Ishikawa (cell line): ENCODE measurements around the gene OSBPL8.

ENCODE experiments used
- CEBPB ChIP-seq: IDR thresholded peaks from 2 replicates; pipeline ENCODE4 v1.6.1; 2012
- CREB1 ChIP-seq: IDR thresholded peaks from 2 replicates; pipeline ENCODE4 v1.6.1; 2012; ENCODE audit warnings: low read depth
- EGR1 ChIP-seq: IDR thresholded peaks from 2 replicates; pipeline ENCODE4 v1.6.1; 2012
- EP300 ChIP-seq: IDR thresholded peaks from 2 replicates; pipeline ENCODE4 v1.6.1; 2012; ENCODE audit warnings: borderline replicate concordance
- FOXM1 ChIP-seq: IDR thresholded peaks from 2 replicates; pipeline ENCODE4 v1.6.1; 2012; ENCODE audit warnings: low read depth, borderline replicate concordance
- NFIC ChIP-seq: IDR thresholded peaks from 2 replicates; pipeline ENCODE4 v1.6.1; 2012
- RAD21 ChIP-seq: IDR thresholded peaks from 2 replicates; pipeline ENCODE4 v1.6.1; 2012; ENCODE audit warnings: low read depth
- REST ChIP-seq: IDR thresholded peaks from 2 replicates; pipeline ENCODE4 v1.6.1; 2012; ENCODE audit warnings: low read depth, mild to moderate bottlenecking
- TAF1 ChIP-seq: IDR thresholded peaks from 2 replicates; pipeline ENCODE4 v1.6.1; 2012; ENCODE audit warnings: low read depth, mild to moderate bottlenecking
- TCF12 ChIP-seq: IDR thresholded peaks from 2 replicates; pipeline ENCODE4 v1.6.1; 2012; ENCODE audit warnings: low read depth
- TEAD4 ChIP-seq: IDR thresholded peaks from 2 replicates; pipeline ENCODE4 v1.6.1; 2012
- YY1 ChIP-seq: IDR thresholded peaks from 2 replicates; pipeline ENCODE4 v1.6.1; 2012; ENCODE audit warnings: low read depth
- ZBTB7A ChIP-seq: IDR thresholded peaks from 2 replicates; pipeline ENCODE4 v1.6.1; 2012; ENCODE audit warnings: low read depth
- TF ChIP-seq, protein P1 (sequence below): IDR thresholded peaks from 2 replicates; pipeline ENCODE4 v1.6.1; 2012
- TF ChIP-seq, protein P2 (sequence below): IDR thresholded peaks from 2 replicates; pipeline ENCODE4 v1.6.1; 2012

The OSBPL8 gene

DNA sequence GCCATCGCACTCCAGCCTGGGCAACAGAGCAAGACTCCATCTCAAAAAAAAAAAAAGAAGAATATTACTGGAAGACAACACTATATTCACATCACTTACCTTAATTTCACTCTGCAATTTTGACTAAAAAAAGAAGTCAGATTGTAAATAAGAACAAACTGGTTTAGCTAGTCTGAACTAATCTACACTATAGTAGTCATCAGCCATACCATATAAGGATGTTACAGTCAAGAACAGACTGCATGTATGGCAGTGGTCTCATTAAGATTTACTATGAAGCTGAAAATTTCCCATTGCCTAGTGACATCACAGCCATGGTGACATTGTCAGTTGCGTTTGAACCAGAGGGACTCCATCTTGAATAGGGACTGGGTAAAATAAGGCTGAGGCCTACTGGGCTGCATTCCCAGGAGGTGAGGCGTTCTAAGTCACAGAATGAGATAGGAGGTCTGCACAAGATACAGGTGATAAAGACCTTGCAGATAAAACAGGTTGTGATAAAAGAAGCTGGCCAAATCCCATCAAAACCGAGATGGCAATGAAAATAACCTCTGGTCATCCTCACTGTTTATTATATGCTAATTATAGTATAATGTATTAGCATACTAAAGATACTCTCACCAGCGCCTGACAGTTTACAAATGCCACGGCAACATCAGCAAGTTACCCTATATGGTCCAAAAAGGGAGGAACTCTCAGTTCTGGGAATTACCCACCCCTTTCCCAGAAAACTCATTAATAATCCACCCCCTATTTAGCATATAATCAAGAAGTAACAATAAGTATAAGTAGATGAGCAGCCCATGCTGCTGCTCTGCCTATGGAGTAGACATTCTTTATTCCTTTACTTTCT lies 51.2 kb downstream of the OSBPL8 start:
- TF ChIP-seq RAD21 (no peak), ZBTB7A (no peak), EP300 (no peak), EGR1 (no peak), CEBPB (no peak), CREB1 (no peak), YY1 (no peak), TAF1 (no peak), NFIC (no peak), FOXM1 (no peak), TEAD4 (no peak), REST (no peak), TCF12 (no peak)
- TF ChIP-seq, protein P1, sequence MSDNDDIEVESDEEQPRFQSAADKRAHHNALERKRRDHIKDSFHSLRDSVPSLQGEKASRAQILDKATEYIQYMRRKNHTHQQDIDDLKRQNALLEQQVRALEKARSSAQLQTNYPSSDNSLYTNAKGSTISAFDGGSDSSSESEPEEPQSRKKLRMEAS: no peak
- TF ChIP-seq, protein P2, sequence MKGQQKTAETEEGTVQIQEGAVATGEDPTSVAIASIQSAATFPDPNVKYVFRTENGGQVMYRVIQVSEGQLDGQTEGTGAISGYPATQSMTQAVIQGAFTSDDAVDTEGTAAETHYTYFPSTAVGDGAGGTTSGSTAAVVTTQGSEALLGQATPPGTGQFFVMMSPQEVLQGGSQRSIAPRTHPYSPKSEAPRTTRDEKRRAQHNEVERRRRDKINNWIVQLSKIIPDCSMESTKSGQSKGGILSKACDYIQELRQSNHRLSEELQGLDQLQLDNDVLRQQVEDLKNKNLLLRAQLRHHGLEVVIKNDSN: no peak

GRCh38 chr12:76506149-76506548 lies 53.4 kb downstream of the OSBPL8 start:
- TF ChIP-seq, protein P1: no peak
- no peak for TF ChIP-seq TAF1
- no peak for TF ChIP-seq TEAD4
- TF ChIP-seq TCF12: no peak
- TF ChIP-seq EGR1: no peak
- TF ChIP-seq REST: no peak
- TF ChIP-seq YY1: no peak

- TF ChIP-seq EP300: no peak
- no peak for TF ChIP-seq RAD21
- no peak for TF ChIP-seq CEBPB
- no peak for TF ChIP-seq REST
- TF ChIP-seq EGR1: no peak
- no peak for TF ChIP-seq YY1
- TF ChIP-seq TAF1: no peak
- TF ChIP-seq CREB1: no peak
- no peak for TF ChIP-seq ZBTB7A
- no peak for TF ChIP-seq NFIC
- TF ChIP-seq TCF12: no peak
Observed at GRCh38 chr12:76505050-76505449, 54.5 kb downstream of the OSBPL8 start.

DNA sequence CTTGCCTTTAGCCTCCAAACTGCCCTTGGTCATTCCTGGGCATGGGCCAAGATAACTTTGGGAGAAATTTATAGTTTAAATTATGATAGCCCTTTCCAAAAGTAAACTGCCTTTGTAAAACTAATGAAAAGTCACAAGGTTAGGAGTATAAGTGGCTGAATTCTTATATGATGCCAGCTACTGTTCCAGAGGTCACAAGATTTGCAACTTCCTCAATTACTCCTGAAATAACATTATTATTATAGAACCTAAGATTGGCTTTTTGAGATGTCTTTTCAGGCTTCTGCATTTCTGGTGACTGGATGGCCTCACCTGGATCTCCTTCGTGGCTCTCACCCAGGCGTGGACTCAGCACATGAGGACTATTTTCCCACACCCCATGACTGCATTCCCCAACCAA lies 55.0 kb downstream of the OSBPL8 start:
- no peak for TF ChIP-seq NFIC
- TF ChIP-seq TAF1: no peak

GRCh38 chr12:76503957-76504356 lies 55.6 kb downstream of the OSBPL8 start:
- TF ChIP-seq, protein P1: no peak
- TF ChIP-seq YY1: no peak
